Vagina (tissue), 1 donor: Measurements from ENCODE around the gene GOLGA8S. TPM values are rescaled to one million over a fixed set of nuclear protein-coding genes. Genes with fewer than 3 reads are reported as not detected.

Experiments
- small RNA-seq: library from RNA; depleted of rRNA; stranded (forward); fragments of <200 nt; gene quantifications from one replicate; pipeline ENCODE3, GENCODE V24; 2016
- total RNA-seq: library from RNA; depleted of rRNA; stranded (reverse); fragments of >200 nt; gene quantifications from one replicate; pipeline ENCODE4 v1.2.3, GENCODE V29; 2016

GOLGA8S gene
- total RNA-seq, 1 donor from 2014 or later: not detected

Small RNA genes within 50 kb of the gene (small RNA-seq; reads per million reads assigned to genes)
- gene RN7SL536P: not detected

Other genes with a start within 250 kb of the GOLGA8S start
- not detected for gene GOLGA6L1, start 217.9 kb upstream of the GOLGA8S start, total RNA-seq
- not detected for gene GOLGA6L26, start 20.6 kb upstream of the GOLGA8S start, total RNA-seq
- not detected for gene GOLGA6L2, start 92.5 kb downstream of the GOLGA8S start, total RNA-seq
- not detected for gene MKRN3, start 210.9 kb downstream of the GOLGA8S start, total RNA-seq